PC-3 (cell line): ENCODE data around the gene CUL4A. TPM values are rescaled to one million over a fixed set of nuclear protein-coding genes. Genes with fewer than 3 reads are reported as not detected.

ENCODE experiments used
- ATAC-seq: fragments of 200-7000 bp; cut with Tn5 transposase; 2 replicates; pipeline ENCODE4 v1.9.1; 2020; ENCODE audit warnings: mild to moderate bottlenecking, moderate library complexity
- BruUV-seq: library from RNA; stranded (reverse); fragments of 400-500 nt; replicated peaks from 2 replicates; lab custom pipeline; 2021; lab: Mats Ljungman, UMichigan
- CTCF ChIA-PET: fragments of 300-600 bp; sonication (Branson Sonifier 250); formaldehyde crosslinking; loops from one replicate; lab custom pipeline; 2022; ENCODE audit warnings: antibody characterized with exemption; lab: Charles Lee
- POLR2A ChIA-PET: fragments of 300-600 bp; sonication (Branson Sonifier 250); formaldehyde crosslinking; loops from one replicate; lab custom pipeline; 2022; ENCODE audit warnings: antibody characterized with exemption; ENCODE audit not compliant: unreplicated experiment; lab: Charles Lee
- DNase-seq: peaks from one replicate; pipeline ENCODE4 v3.0.0-alpha.2; 2015
- H2AFZ ChIP-seq: fragments of 300-600 bp; sonication (generic); 2 replicates; pipeline ENCODE4 v1.6.0; 2016; ENCODE audit warnings: antibody characterized with exemption, low read length
- H3F3A ChIP-seq: fragments of 300-600 bp; sonication (generic); one replicate; pipeline ENCODE4 v1.6.0; 2017; ENCODE audit warnings: antibody characterized with exemption, low read length, control low read depth, mild to moderate bottlenecking; ENCODE audit not compliant: unreplicated experiment
- H3K27ac ChIP-seq: fragments of 300-600 bp; sonication (generic); 2 replicates; pipeline ENCODE4 v1.5.1; 2016; ENCODE audit warnings: mild to moderate bottlenecking, low read length
- H3K27me3 ChIP-seq: fragments of 300-600 bp; sonication (generic); 2 replicates; pipeline ENCODE4 v1.6.1; 2016; ENCODE audit warnings: low read length, mixed read lengths
- H3K36me3 ChIP-seq: fragments of 300-600 bp; sonication (generic); 2 replicates; pipeline ENCODE4 v1.6.1; 2016; ENCODE audit warnings: low read depth, mixed run types, low read length, mixed read lengths
- H3K4me1 ChIP-seq: fragments of 300-600 bp; sonication (generic); 2 replicates; pipeline ENCODE4 v1.5.1; 2016; ENCODE audit warnings: low read length; ENCODE audit not compliant: insufficient read depth
- H3K4me2 ChIP-seq: fragments of 300-600 bp; sonication (generic); 2 replicates; pipeline ENCODE4 v1.6.0; 2016; ENCODE audit warnings: low read length
- H3K4me3 ChIP-seq: fragments of 300-600 bp; sonication (generic); 2 replicates; pipeline ENCODE4 v1.5.1; 2016; ENCODE audit warnings: mild to moderate bottlenecking, low read length, mixed read lengths
- H3K79me2 ChIP-seq: fragments of 300-600 bp; sonication (generic); 2 replicates; pipeline ENCODE4 v1.6.1; 2017; ENCODE audit warnings: low read length, mixed read lengths
- H3K9ac ChIP-seq: fragments of 300-600 bp; sonication (generic); 2 replicates; pipeline ENCODE4 v1.6.0; 2016; ENCODE audit warnings: mild to moderate bottlenecking, low read length
- H3K9me2 ChIP-seq: fragments of 300-600 bp; sonication (generic); replicated peaks from 2 replicates; pipeline ENCODE4 v1.6.1; 2016; ENCODE audit warnings: mixed run types, low read length, mixed read lengths
- H3K9me3 ChIP-seq: fragments of 300-600 bp; sonication (generic); 2 replicates; pipeline ENCODE4 v1.6.1; 2016; ENCODE audit warnings: low read length, mixed read lengths
- H4K20me1 ChIP-seq: fragments of 300-600 bp; sonication (generic); 2 replicates; pipeline ENCODE4 v1.6.1; 2016; ENCODE audit warnings: low read length, mixed read lengths
- CTCF ChIP-seq: fragments of 300-600 bp; sonication (generic); conservative IDR thresholded peaks from 2 replicates; pipeline ENCODE4 v1.5.1; 2017; ENCODE audit warnings: antibody characterized with exemption, low read depth, mild to moderate bottlenecking, low read length
- EZH2 ChIP-seq: fragments of 300-600 bp; sonication (generic); IDR thresholded peaks from one replicate; pipeline ENCODE4 v1.6.1; 2017; ENCODE audit warnings: antibody characterized with exemption, mild to moderate bottlenecking, low read length; ENCODE audit not compliant: unreplicated experiment
- EZH2phosphoT487 ChIP-seq: fragments of 300-600 bp; sonication (generic); IDR thresholded peaks from 2 replicates; pipeline ENCODE4 v1.6.1; 2018; ENCODE audit warnings: mild to moderate bottlenecking, antibody characterized with exemption, low read length, borderline replicate concordance
- intact Hi-C: fragments of 100-400 bp; cut with micrococcal nuclease; formaldehyde crosslinking; loops from 2 replicates; pipeline ENCODE4 v1.9.0; 2023
- total RNA-seq: library from RNA; depleted of rRNA; stranded (reverse); fragments of >200 nt; gene quantifications from 2 replicates; pipeline ENCODE4 v1.2.3, GENCODE V29; 2014

The CUL4A gene
- total RNA-seq, 1 experiment from 2014 or later: 82.4 TPM

- Histone ChIP-seq H2AFZ (no peak overlapping the region), H4K20me1 (no peaks in the 10 kb centered on the region), H3K27ac (no peak overlapping the region), H3K9me2 (no peaks in the 10 kb centered on the region), H3K4me3 (no peak overlapping the region), H3K9ac (no peak overlapping the region), H3K27me3 (no peaks in the 10 kb centered on the region), H3F3A (no peaks in the 10 kb centered on the region), H3K79me2 (peaks cover 21% of the 10 kb centered on the region), H3K4me1 (peaks cover 28% of the 10 kb centered on the region), H3K9me3 (no peaks in the 10 kb centered on the region), H3K36me3 (peaks cover 39% of the 10 kb centered on the region; the same call in 1 of the 2 replicates), H3K4me2 (no peak overlapping the region)
- no peak for TF ChIP-seq EZH2
- TF ChIP-seq CTCF: no peak
- TF ChIP-seq EZH2phosphoT487: no peak
- no peak for DNase-seq
- intact Hi-C loops: no loop called here
- ChIA-PET POLR2A (no interaction called here), CTCF (no interaction called here)
- BruUV-seq: no TSS peak
- ATAC-seq: no peak
These were observed 25.8 kb upstream of the CUL4A start for GRCh38 chr13:113183450-113184129.

GRCh38 chr13:113184568-113185440 lies 24.6 kb upstream of the CUL4A start:
- ATAC-seq (no peak), DNase-seq (no peak)
- Histone ChIP-seq H3K4me1 (peaks cover 19% of the 10 kb centered on the region), H3K9me2 (no peaks in the 10 kb centered on the region), H3F3A (no peaks in the 10 kb centered on the region), H3K4me2 (no peak overlapping the region), H2AFZ (no peak overlapping the region), H4K20me1 (no peaks in the 10 kb centered on the region), H3K9ac (no peak overlapping the region), H3K36me3 (peaks cover 39% of the 10 kb centered on the region), H3K9me3 (no peaks in the 10 kb centered on the region), H3K27me3 (no peaks in the 10 kb centered on the region), H3K27ac (no peak overlapping the region), H3K4me3 (no peak overlapping the region), H3K79me2 (peaks cover 21% of the 10 kb centered on the region)
- POLR2A ChIA-PET: no interaction called here
- no TSS peak for BruUV-seq
- intact Hi-C loops: no loop called here
- TF ChIP-seq EZH2: no peak
- TF ChIP-seq CTCF: no peak
- TF ChIP-seq EZH2phosphoT487: no peak
- CTCF ChIA-PET: no interaction called here
